Right lobe of liver (tissue), 4 donors: ENCODE measurements around the gene RAB31.
"Not testable (repeated sequence)": the region's sequence is repeated elsewhere in the genome, so short reads cannot be mapped to it uniquely, and the experiment has no call there.

Source experiments
- CTCF ChIP-seq, 4 donors: fragments of 200-600 bp in 3 of 4; fragments of 450-650 bp in 1 of 4; IDR thresholded peaks; one replicate each; pipeline versions ENCODE4 v1.5.1 to v1.8.0; 2016 to 2022; ENCODE audit warnings: antibody characterized with exemption in 4 of 4, mild to moderate bottlenecking in 2 of 4
- POLR2A ChIP-seq: fragments of 450-650 bp; IDR thresholded peaks from one replicate; pipeline ENCODE4 v1.6.1; 2017; ENCODE audit warnings: antibody characterized with exemption, mild to moderate bottlenecking
- donor health status: DM: no; HTN: no; CAD: no.
- donor health status: DM: no; HTN: no; CAD: no.
- donor health status: DM: no; HTN: yes; CAD: no.

GRCh38 chr18:9678216-9678615 lies 29.9 kb upstream of the RAB31 start:
- TF ChIP-seq CTCF (IDR thresholded peaks at IDR 0.05); POLR2A: not testable (repeated sequence)
